Fibroblast of lung (primary cell): ENCODE results near the gene MDFI. TPM values are rescaled to one million over a fixed set of nuclear protein-coding genes. Genes with fewer than 3 reads are reported as not detected.

Experiments used
- DNase-seq, 2 donors: peaks; one replicate each; pipeline versions ENCODE4 v3.0.0 to v3.0.0-alpha.2; 2010; ENCODE audit warnings: low read depth in 2 of 2
- H2AFZ ChIP-seq: 2 replicates; pipeline ENCODE4 v1.5.1; 2012; ENCODE audit warnings: low read length, control low read depth, inconsistent platforms
- H3K27ac ChIP-seq: 2 replicates; pipeline ENCODE4 v1.5.1; 2011; ENCODE audit warnings: low read length, control low read depth; ENCODE audit not compliant: insufficient read depth
- H3K27me3 ChIP-seq: 2 replicates; pipeline ENCODE4 v1.5.1; 2011; ENCODE audit warnings: mild to moderate bottlenecking, low read length; ENCODE audit not compliant: control insufficient read depth, insufficient read depth
- H3K36me3 ChIP-seq: 2 replicates; pipeline ENCODE4 v1.5.1; 2011; ENCODE audit warnings: low read length; ENCODE audit not compliant: control insufficient read depth, insufficient read depth
- H3K4me1 ChIP-seq: 2 replicates; pipeline ENCODE4 v1.5.1; 2011; ENCODE audit warnings: low read length; ENCODE audit not compliant: control insufficient read depth, insufficient read depth; ENCODE audit errors: extremely low read depth
- H3K4me2 ChIP-seq: 2 replicates; pipeline ENCODE4 v1.5.1; 2011; ENCODE audit warnings: low read length, control low read depth; ENCODE audit not compliant: insufficient read depth; ENCODE audit errors: extremely low read depth
- H3K4me3 ChIP-seq, 4 experiments: fragments of 200-600 bp in 1 of 4; sonication (generic) in 1 of 4; replicated peaks in 1 of 4; 2 replicates each; pipeline ENCODE4 v1.5.1; 2011 to 2016; ENCODE audit warnings: low read length in 4 of 4, low read depth in 3 of 4, mild to moderate bottlenecking in 3 of 4, control low read depth in 2 of 4, inconsistent platforms in 1 of 4, mixed read lengths in 1 of 4; ENCODE audit not compliant: insufficient read depth in 1 of 4; ENCODE audit errors: control extremely low read depth in 1 of 4
- H3K79me2 ChIP-seq: 2 replicates; pipeline ENCODE4 v1.5.1; 2012; ENCODE audit warnings: mild to moderate bottlenecking, low read length, inconsistent platforms; ENCODE audit not compliant: control insufficient read depth, insufficient read depth
- H3K9ac ChIP-seq: 2 replicates; pipeline ENCODE4 v1.5.1; 2011; ENCODE audit warnings: mild to moderate bottlenecking, low read length, control low read depth; ENCODE audit not compliant: insufficient read depth
- H3K9me3 ChIP-seq: 2 replicates; pipeline ENCODE4 v1.5.1; 2012; ENCODE audit warnings: low read depth, low read length; ENCODE audit not compliant: control insufficient read depth, insufficient read depth
- H4K20me1 ChIP-seq: 2 replicates; pipeline ENCODE4 v1.5.1; 2011; ENCODE audit warnings: low read length; ENCODE audit not compliant: control insufficient read depth, insufficient read depth; ENCODE audit errors: extremely low read depth
- EZH2 ChIP-seq: IDR thresholded peaks from 2 replicates; pipeline ENCODE4 v1.5.1; 2012; ENCODE audit warnings: low read length, control low read depth, mild to moderate bottlenecking; ENCODE audit errors: missing control alignments
- polyA plus RNA-seq, 2 donors: library from polyadenylated mRNA; depleted of rRNA in 1 of 2; stranded (reverse) in 1 of 2; unstranded in 1 of 2; fragments of >200 nt; gene quantifications; 2 replicates each; pipeline ENCODE4 v1.2.1, GENCODE V29; 2011 to 2012; ENCODE audit warnings: missing spikeins in 1 of 2
- total RNA-seq: library from RNA; depleted of rRNA; stranded (reverse); fragments of >200 nt; gene quantifications from 2 replicates; pipeline ENCODE4 v1.2.1, GENCODE V29; 2014
- TF ChIP-seq, protein P1 (sequence below), 2 donors: IDR thresholded peaks in 1 of 2; conservative IDR thresholded peaks in 1 of 2; 1 replicate in 1 of 2; 2 replicates in 1 of 2; pipeline ENCODE4 v1.5.1; 2011 to 2012; ENCODE audit warnings: low read length in 2 of 2, control low read depth in 1 of 2, inconsistent platforms in 1 of 2, low read depth in 1 of 2, mild to moderate bottlenecking in 1 of 2

The MDFI gene
- total and polyA plus RNA-seq, 2 donors (not counting 1 experiment from before 2014, with no cell fraction given): 0.17 TPM; not detected in 1

- H3K27me3 ChIP-seq: no peaks in the 10 kb centered on the region
- no peaks in the 10 kb centered on the region for H4K20me1 ChIP-seq
- DNase-seq: peak; percentile 27 to 36
- H3K4me2 ChIP-seq: no peak overlapping the region
- no peaks in the 10 kb centered on the region for H3K9me3 ChIP-seq
- H3K79me2 ChIP-seq: no peaks in the 10 kb centered on the region
- no peak overlapping the region for H2AFZ ChIP-seq
- no peak overlapping the region for H3K27ac ChIP-seq
- no peaks in the 10 kb centered on the region for H3K4me1 ChIP-seq
- H3K4me3 ChIP-seq: no peak overlapping the region
- TF ChIP-seq, protein P1, sequence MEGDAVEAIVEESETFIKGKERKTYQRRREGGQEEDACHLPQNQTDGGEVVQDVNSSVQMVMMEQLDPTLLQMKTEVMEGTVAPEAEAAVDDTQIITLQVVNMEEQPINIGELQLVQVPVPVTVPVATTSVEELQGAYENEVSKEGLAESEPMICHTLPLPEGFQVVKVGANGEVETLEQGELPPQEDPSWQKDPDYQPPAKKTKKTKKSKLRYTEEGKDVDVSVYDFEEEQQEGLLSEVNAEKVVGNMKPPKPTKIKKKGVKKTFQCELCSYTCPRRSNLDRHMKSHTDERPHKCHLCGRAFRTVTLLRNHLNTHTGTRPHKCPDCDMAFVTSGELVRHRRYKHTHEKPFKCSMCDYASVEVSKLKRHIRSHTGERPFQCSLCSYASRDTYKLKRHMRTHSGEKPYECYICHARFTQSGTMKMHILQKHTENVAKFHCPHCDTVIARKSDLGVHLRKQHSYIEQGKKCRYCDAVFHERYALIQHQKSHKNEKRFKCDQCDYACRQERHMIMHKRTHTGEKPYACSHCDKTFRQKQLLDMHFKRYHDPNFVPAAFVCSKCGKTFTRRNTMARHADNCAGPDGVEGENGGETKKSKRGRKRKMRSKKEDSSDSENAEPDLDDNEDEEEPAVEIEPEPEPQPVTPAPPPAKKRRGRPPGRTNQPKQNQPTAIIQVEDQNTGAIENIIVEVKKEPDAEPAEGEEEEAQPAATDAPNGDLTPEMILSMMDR (conservative IDR thresholded peaks at IDR 0.05 in 1 of 2, IDR thresholded peaks at IDR 0.05 in 1 of 2; ENCODE audit: low read depth in 1 of 2, low read length in 2 of 2): no peak
- TF ChIP-seq EZH2: no peak
- H3K36me3 ChIP-seq: no peaks in the 10 kb centered on the region
- H3K9ac ChIP-seq: no peak overlapping the region
These were observed 51.1 kb downstream of the MDFI start for GRCh38 chr6:41689171-41690008.

DNA sequence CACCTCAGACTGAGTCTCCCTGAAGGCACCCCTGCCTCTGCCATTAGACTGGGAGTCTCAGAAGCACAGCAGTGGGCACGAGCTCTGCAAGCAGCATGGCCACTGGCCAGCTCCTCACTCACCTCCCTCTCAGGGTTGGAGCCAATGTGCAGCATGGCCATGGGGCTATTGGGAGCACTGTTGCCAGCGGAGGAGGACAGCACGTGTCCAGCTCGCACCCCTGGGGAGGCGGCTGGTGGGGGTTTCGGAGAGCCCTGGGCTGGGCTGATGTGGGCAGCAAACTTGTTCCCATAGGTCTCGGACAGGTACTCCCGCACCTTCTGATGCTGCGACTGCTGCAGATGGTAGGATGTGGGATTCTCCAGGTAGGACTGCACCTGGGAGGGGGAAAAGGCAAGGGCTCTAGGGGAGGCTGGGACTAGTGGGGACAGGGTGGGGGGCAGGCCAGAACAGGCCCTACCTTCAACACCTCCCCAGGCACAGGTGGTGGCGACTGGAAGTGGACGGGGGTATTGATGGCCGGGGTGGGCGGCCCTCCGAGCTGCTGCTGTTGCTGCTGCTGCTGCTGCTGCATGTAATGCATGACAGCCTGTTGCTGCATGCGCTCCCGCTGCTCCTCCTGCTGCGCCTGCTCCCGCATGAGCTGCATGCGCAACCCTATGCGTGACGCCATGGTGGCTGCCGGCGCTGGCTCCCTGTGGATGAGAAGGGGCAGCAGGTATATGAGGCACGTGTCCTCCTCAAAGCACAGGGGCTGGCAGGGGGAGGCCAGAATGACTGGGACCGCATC, 52.5 kb downstream of the MDFI start:
- no peak overlapping the region for H2AFZ ChIP-seq
- DNase-seq: no peak
- no peak for TF ChIP-seq EZH2

GRCh38 chr6:41691426-41692079, 53.3 kb downstream of the MDFI start:
- no peaks in the 10 kb centered on the region for H3K36me3 ChIP-seq
- no peak overlapping the region for H3K4me3 ChIP-seq
- H3K4me2 ChIP-seq: no peak overlapping the region
- H3K27ac ChIP-seq: no peak overlapping the region
- H3K4me1 ChIP-seq: no peaks in the 10 kb centered on the region
- H3K79me2 ChIP-seq: no peaks in the 10 kb centered on the region
- H4K20me1 ChIP-seq: no peaks in the 10 kb centered on the region
- H3K9ac ChIP-seq: no peak overlapping the region
- H3K9me3 ChIP-seq: no peaks in the 10 kb centered on the region
- H2AFZ ChIP-seq: no peak overlapping the region
- no peaks in the 10 kb centered on the region for H3K27me3 ChIP-seq
- TF ChIP-seq, protein P1 (conservative IDR thresholded peaks at IDR 0.05 in 1 of 2, IDR thresholded peaks at IDR 0.05 in 1 of 2; ENCODE audit: low read depth in 1 of 2, low read length in 2 of 2): no peak
- TF ChIP-seq EZH2: no peak
- no peak for DNase-seq

More for the DNA sequence above, 52.5 kb downstream of the MDFI start:
- no peaks in the 10 kb centered on the region for H3K4me1 ChIP-seq
- H3K79me2 ChIP-seq: no peaks in the 10 kb centered on the region
- H3K4me3 ChIP-seq: no peak overlapping the region
- no peak overlapping the region for H3K4me2 ChIP-seq
- no peaks in the 10 kb centered on the region for H3K9me3 ChIP-seq
- no peaks in the 10 kb centered on the region for H3K27me3 ChIP-seq
- H3K27ac ChIP-seq: no peak overlapping the region
- no peaks in the 10 kb centered on the region for H3K36me3 ChIP-seq
- no peak overlapping the region for H3K9ac ChIP-seq
- no peaks in the 10 kb centered on the region for H4K20me1 ChIP-seq
